Suprapubic skin (tissue), 4 donors: ENCODE results near the gene RAB3D. TPM values are rescaled to one million over a fixed set of nuclear protein-coding genes. Genes with fewer than 3 reads are reported as not detected.
"Not testable (repeated sequence)": the region's sequence is repeated elsewhere in the genome, so short reads cannot be mapped to it uniquely, and the experiment has no call there.

Experiments
- DNase-seq, 2 donors: peaks; one replicate each; pipeline ENCODE4 v3.0.0-alpha.2; 2019; ENCODE audit warnings: low spot score in 2 of 2
- H3K27ac ChIP-seq: fragments of 200-600 bp; sonication (generic); one replicate; pipeline ENCODE4 v1.5.1; 2019
- H3K27me3 ChIP-seq: fragments of 200-600 bp; sonication (generic); one replicate; pipeline ENCODE4 v1.5.1; 2019
- H3K36me3 ChIP-seq: fragments of 200-600 bp; sonication (generic); one replicate; pipeline ENCODE4 v1.5.1; 2019
- H3K4me1 ChIP-seq: fragments of 200-600 bp; sonication (generic); one replicate; pipeline ENCODE4 v1.5.1; 2019
- H3K4me3 ChIP-seq: fragments of 200-600 bp; sonication (generic); one replicate; pipeline ENCODE4 v1.5.1; 2019; ENCODE audit warnings: mild to moderate bottlenecking
- H3K9me3 ChIP-seq: fragments of 200-600 bp; sonication (generic); one replicate; pipeline ENCODE4 v1.5.1; 2019
- CTCF ChIP-seq, 2 donors: fragments of 200-600 bp in 1 of 2; fragments of 450-650 bp in 1 of 2; sonication (generic) in 1 of 2; IDR thresholded peaks; one replicate each; pipeline ENCODE4 v1.5.1; 2016 to 2019; ENCODE audit warnings: antibody characterized with exemption in 2 of 2, mild to moderate bottlenecking in 1 of 2, moderate library complexity in 1 of 2
- EP300 ChIP-seq: sonication (generic); formaldehyde crosslinking; IDR thresholded peaks from one replicate; pipeline ENCODE4 v1.6.1; 2017; ENCODE audit warnings: antibody characterized with exemption
- POLR2A ChIP-seq, 2 donors: fragments of 450-650 bp; IDR thresholded peaks; one replicate each; pipeline ENCODE4 v1.6.1; 2017; ENCODE audit warnings: antibody characterized with exemption in 2 of 2, mild to moderate bottlenecking in 2 of 2, moderate library complexity in 2 of 2
- POLR2AphosphoS5 ChIP-seq, 3 donors: sonication (generic); formaldehyde crosslinking; IDR thresholded peaks; one replicate each; pipeline ENCODE4 v1.6.1; 2017; ENCODE audit warnings: antibody characterized with exemption in 3 of 3
- WGBS: methylation state at CpG from one replicate; pipeline ENCODE4 v1.1.5; 2018; 5-methylcytosine and 5-hydroxymethylcytosine counted together
- total RNA-seq, 4 donors: library from RNA; depleted of rRNA; stranded (reverse); fragments of >200 nt; gene quantifications; one replicate each; pipeline ENCODE4 v1.1.0, GENCODE V29; 2016

RAB3D gene
- total RNA-seq, 4 donors from 2014 or later: 68.7 to 132 (median 98.3) TPM

DNA sequence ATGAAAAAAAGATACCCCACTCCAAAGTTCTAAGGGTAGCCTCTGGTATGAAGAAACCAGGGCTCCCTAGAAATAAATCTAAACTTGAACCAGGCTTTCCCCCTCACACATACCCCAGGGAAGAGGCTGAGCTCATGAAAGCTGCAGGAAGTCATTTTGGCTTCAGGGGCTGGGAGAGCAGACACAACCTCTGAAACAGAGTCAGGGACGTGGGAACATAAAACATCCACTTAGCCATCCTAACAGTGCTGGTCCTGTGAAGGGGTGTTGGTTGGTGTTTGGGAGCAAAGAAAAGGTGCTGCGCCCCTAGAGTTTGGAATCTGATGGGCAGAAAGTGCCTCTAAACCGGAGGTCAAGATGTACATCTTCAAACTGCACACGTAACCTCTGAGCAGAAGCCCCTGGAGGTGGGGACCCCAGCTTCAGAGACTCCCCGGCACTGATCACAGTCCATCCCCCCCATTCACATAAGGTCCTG, 15.8 kb downstream of the RAB3D start:
- Histone ChIP-seq H3K27me3 (no peaks in the 10 kb centered on the region), H3K27ac (peak overlapping the region; percentile 43), H3K4me1 (peaks cover 55% of the 10 kb centered on the region), H3K36me3 (peaks cover 36% of the 10 kb centered on the region), H3K9me3 (no peaks in the 10 kb centered on the region), H3K4me3 (no peak overlapping the region)
- no peak for DNase-seq
- TF ChIP-seq EP300: no peak
- no peak for TF ChIP-seq POLR2A (IDR thresholded peaks at IDR 0.05)
- 44% methylated on average over 3 of the region's 5 CpGs for WGBS

DNA sequence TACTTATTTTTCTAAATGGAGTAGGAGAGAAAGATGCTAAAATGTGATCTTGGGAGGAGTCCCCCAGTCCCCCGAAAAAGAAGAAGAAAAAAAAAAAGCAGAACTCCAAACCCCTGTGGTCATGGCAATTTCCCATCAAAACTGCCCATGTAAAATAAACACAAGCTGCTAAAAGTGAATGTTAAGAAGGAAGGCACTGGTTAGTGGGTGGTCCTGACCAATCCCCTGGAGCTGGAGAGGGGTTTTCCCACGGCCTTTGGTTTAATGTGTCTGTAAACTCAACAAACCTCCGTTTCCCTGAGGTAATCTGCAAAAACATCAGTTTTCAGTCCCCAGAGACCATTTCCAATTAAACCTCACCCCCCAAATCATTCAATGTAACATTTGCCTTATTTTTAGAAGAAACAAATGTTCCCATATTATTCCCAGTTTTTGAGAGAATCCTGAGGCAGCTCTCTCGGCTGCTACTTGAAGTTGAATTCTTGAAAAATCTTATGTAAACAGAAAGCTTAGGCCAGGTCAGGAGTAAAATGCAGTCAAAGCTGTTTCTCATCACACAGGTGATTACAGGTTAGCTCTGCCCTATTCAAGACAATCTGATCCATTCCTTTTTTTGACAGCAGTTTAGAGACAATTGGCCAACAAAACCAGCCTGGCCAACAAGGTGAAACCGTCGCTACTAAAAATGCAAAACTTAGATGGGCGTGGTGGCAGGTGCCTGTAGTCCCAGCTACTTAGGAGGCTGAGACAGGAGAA, 17.0 kb downstream of the RAB3D start:
- no peak overlapping the region for H3K4me3 ChIP-seq
- H3K27ac ChIP-seq: no peak overlapping the region
- H3K36me3 ChIP-seq: peaks cover 25% of the 10 kb centered on the region
- DNase-seq: no peak
- no peak for TF ChIP-seq EP300
- TF ChIP-seq POLR2AphosphoS5 (IDR thresholded peaks at IDR 0.05): no peak
- no peak for TF ChIP-seq POLR2A (IDR thresholded peaks at IDR 0.05)
- TF ChIP-seq CTCF (IDR thresholded peaks at IDR 0.05): no peak
- H3K4me1 ChIP-seq: peaks cover 59% of the 10 kb centered on the region
- H3K9me3 ChIP-seq: no peaks in the 10 kb centered on the region
- H3K27me3 ChIP-seq: no peaks in the 10 kb centered on the region
- WGBS: 46% methylated on average over 7 of the region's 7 CpGs

DNA sequence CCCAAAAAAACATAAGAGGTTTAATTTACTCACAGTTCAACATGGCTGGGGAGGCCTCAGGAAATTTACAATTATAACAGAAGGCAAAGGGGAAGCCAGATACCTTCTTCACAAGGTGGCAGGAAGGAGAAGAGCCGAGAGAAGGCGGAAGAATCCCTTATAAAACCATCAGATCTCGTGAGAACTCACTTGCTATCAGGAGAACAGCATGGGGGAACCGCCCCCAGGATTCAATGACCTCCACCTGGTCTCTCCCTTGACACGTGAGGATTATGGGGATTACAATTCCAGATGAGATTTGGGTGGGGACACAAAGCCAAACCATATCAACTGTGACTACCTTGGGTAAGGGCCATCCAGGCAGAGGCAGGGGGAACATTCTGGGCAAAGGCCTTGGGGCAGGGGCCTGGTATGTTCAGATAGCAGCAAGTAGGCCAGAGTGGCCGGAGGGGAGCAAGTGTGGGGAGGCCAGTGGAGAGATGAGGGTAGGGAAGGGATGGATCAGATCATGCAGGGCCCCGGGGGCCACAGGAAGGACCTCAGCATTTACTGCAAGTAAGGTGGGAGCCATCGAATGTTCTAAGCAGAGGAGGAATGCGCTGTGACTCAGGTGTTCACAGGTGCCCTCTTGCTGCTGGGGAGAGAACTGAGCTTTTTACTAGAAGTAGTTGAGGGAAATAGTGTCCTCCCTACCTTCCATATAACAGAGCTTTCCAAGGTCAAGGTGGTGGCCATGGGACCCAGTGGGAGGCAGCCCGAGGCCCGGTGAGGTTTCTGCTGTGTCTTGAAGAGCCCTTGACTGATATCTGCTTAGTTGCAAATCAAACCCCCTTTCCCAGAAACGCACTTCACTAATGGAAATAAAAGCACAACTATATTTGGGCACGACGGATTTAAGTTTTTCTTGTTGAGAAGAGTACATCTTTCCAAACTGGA, 18.0 kb downstream of the RAB3D start:
- Histone ChIP-seq H3K4me1 (peaks cover 59% of the 10 kb centered on the region), H3K9me3 (no peaks in the 10 kb centered on the region), H3K4me3 (no peak overlapping the region), H3K27me3 (no peaks in the 10 kb centered on the region), H3K36me3 (peaks cover 15% of the 10 kb centered on the region), H3K27ac (no peak overlapping the region)
- DNase-seq: no peak
- TF ChIP-seq POLR2AphosphoS5 (IDR thresholded peaks at IDR 0.05) (no peak), CTCF (IDR thresholded peaks at IDR 0.05) (no peak), EP300 (no peak), POLR2A (IDR thresholded peaks at IDR 0.05) (no peak)
- WGBS: 76% methylated on average over 14 of the region's 14 CpGs

DNA sequence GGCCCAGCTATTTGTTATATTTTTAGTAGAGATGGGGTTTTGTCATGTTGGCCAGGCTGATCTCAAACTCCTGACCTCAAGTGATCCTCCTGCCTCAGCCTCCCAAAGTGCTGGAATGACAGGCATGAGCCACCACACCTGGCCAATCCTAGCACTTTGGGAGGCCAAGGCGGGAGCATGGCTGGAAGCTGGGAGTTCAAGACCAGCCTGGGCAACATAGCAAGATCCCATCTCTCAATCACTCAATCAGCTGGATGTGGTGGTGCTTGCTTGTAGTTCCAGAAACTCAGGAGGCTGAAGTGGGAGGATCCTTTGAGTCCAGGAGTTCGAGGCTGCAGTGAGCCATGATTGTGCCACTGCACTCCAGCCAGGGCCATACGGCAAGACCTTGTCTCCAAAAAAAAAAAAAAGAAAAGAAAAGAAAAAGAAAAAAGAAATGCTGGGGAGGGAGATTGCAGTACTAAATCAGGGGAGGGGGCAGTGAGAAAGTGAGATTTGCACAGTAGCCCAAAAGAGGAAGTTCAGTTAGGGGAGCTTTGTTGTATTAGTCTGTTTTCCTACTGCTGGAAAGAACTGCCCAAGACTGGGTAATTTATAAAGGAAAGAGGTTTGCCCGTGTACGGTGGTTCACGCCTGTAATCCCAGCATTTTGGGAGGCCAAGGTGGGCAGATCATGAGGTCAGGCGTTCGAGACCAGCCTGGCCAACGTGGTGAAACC, 19.0 kb downstream of the RAB3D start:
- DNase-seq, H3K27ac ChIP-seq, H3K4me3 ChIP-seq, H3K9me3 ChIP-seq, H3K36me3 ChIP-seq, H3K27me3 ChIP-seq: not testable (repeated sequence)
- whole genome bisulfite sequencing: 79% methylated on average over 9 of the region's 9 CpGs
- H3K4me1 ChIP-seq: peaks cover 54% of the 10 kb centered on the region

GRCh38 chr19:11306337-11306736, 33.1 kb downstream of the RAB3D start:
- 64% methylated on average over 9 of the region's 9 CpGs for WGBS
- Histone ChIP-seq H3K9me3 (no peaks in the 10 kb centered on the region), H3K27ac (no peak overlapping the region), H3K4me3 (no peak overlapping the region), H3K27me3 (no peaks in the 10 kb centered on the region), H3K4me1 (no peaks in the 10 kb centered on the region), H3K36me3 (no peaks in the 10 kb centered on the region)
- DNase-seq: no peak
- TF ChIP-seq EP300 (no peak), CTCF (IDR thresholded peaks at IDR 0.05) (no peak), POLR2AphosphoS5 (IDR thresholded peaks at IDR 0.05) (no peak), POLR2A (IDR thresholded peaks at IDR 0.05) (no peak)
